ENCODE results near the gene HIVEP3. TPM values are rescaled to one million over a fixed set of nuclear protein-coding genes. Genes with fewer than 3 reads are reported as not detected.

Gene HIVEP3
- total RNA-seq, 4 donors from 2014 or later, result 1.4 to 3.0 (median 2.3) TPM

GRCh38 chr1:41775956-41776585, 142.7 kb downstream of the HIVEP3 start:
- no peak overlapping the region for H3K4me3 ChIP-seq
- H3K27me3 ChIP-seq, result no peaks in the 10 kb centered on the region
- WGBS, result 82% methylated on average over 6 of the region's 6 CpGs
- intact Hi-C loops (cut with DNase I), result no loop called here
- no peak overlapping the region for H3K27ac ChIP-seq (replicated peaks in 1 of 4)
- H3K9me3 ChIP-seq, result no peaks in the 10 kb centered on the region
- TF ChIP-seq POLR2A (IDR thresholded peaks at IDR 0.05; ENCODE audit: low read depth) (no peak), EP300 (IDR thresholded peaks at IDR 0.05) (no peak), POLR2AphosphoS5 (IDR thresholded peaks at IDR 0.05) (no peak), CTCF (IDR thresholded peaks at IDR 0.05) (no peak)
- DNase-seq (ENCODE audit: extremely low spot score), result no peak
- peaks cover 5 to 16% (median 10%) of the 10 kb centered on the region in 4 donors for H3K4me1 ChIP-seq
- no peaks in the 10 kb centered on the region for H3K36me3 ChIP-seq

GRCh38 chr1:41774471-41774990, 144.2 kb downstream of the HIVEP3 start:
- 87% methylated on average over 2 of the region's 2 CpGs for WGBS
- Histone ChIP-seq H3K4me1 (peaks cover 5 to 16% (median 11%) of the 10 kb centered on the region in 4 donors), H3K4me3 (no peak overlapping the region), H3K27me3 (no peaks in the 10 kb centered on the region), H3K36me3 (no peaks in the 10 kb centered on the region), H3K27ac (replicated peaks in 1 of 4) (no peak overlapping the region), H3K9me3 (no peaks in the 10 kb centered on the region)
- intact Hi-C loops (cut with DNase I), result no loop called here
- TF ChIP-seq EP300 (IDR thresholded peaks at IDR 0.05) (no peak), POLR2AphosphoS5 (IDR thresholded peaks at IDR 0.05) (no peak), CTCF (IDR thresholded peaks at IDR 0.05) (no peak), POLR2A (IDR thresholded peaks at IDR 0.05; ENCODE audit: low read depth) (no peak)
- no peak for DNase-seq (ENCODE audit: extremely low spot score)

GRCh38 chr1:41773842-41774241, 144.9 kb downstream of the HIVEP3 start:
- H3K27me3 ChIP-seq, result no peaks in the 10 kb centered on the region
- H3K27ac ChIP-seq (replicated peaks in 1 of 4), result no peak overlapping the region
- no peak overlapping the region for H3K4me3 ChIP-seq
- no peaks in the 10 kb centered on the region for H3K36me3 ChIP-seq
- intact Hi-C loops (cut with DNase I), result no loop called here
- H3K9me3 ChIP-seq, result no peaks in the 10 kb centered on the region
- DNase-seq (ENCODE audit: extremely low spot score), result no peak
- 97% methylated on average over 3 of the region's 3 CpGs for WGBS
- TF ChIP-seq POLR2A (IDR thresholded peaks at IDR 0.05; ENCODE audit: low read depth) (no peak), POLR2AphosphoS5 (IDR thresholded peaks at IDR 0.05) (no peak), CTCF (IDR thresholded peaks at IDR 0.05) (no peak), EP300 (IDR thresholded peaks at IDR 0.05) (no peak)
- H3K4me1 ChIP-seq, result peaks cover 5 to 16% (median 11%) of the 10 kb centered on the region in 4 donors

GRCh38 chr1:41773144-41773591, 145.6 kb downstream of the HIVEP3 start:
- H3K9me3 ChIP-seq, result no peaks in the 10 kb centered on the region
- 58% methylated on average over 5 of the region's 5 CpGs for WGBS
- intact Hi-C loops (cut with DNase I), result no loop called here
- peaks cover 5 to 18% (median 14%) of the 10 kb centered on the region in 4 donors for H3K4me1 ChIP-seq
- no peak for DNase-seq (ENCODE audit: extremely low spot score)
- no peak overlapping the region for H3K27ac ChIP-seq (replicated peaks in 1 of 4)
- no peaks in the 10 kb centered on the region for H3K36me3 ChIP-seq
- no peak for TF ChIP-seq EP300 (IDR thresholded peaks at IDR 0.05)
- no peak for TF ChIP-seq POLR2AphosphoS5 (IDR thresholded peaks at IDR 0.05)
- TF ChIP-seq CTCF (IDR thresholded peaks at IDR 0.05), result no peak
- no peak for TF ChIP-seq POLR2A (IDR thresholded peaks at IDR 0.05; ENCODE audit: low read depth)
- no peak overlapping the region for H3K4me3 ChIP-seq
- no peaks in the 10 kb centered on the region for H3K27me3 ChIP-seq
